ENCODE measurements around the gene CREB5. TPM values are rescaled to one million over a fixed set of nuclear protein-coding genes. Genes with fewer than 3 reads are reported as not detected.

Gene CREB5
- total and polyA plus RNA-seq, 2 of the 8 experiments (the other 6 are each of a cell fraction or from before 2014, with no cell fraction given): 2.4 to 2.7 TPM

GRCh38 chr7:28641752-28642545, 229.6 kb downstream of the CREB5 start (continued):
- TF ChIP-seq RNF2 (IDR thresholded peaks at IDR 0.05; ENCODE audit: borderline replicate concordance, low read depth, low read length, missing control alignments, poor library complexity, severe bottlenecking) (no peak), SAP30 (IDR thresholded peaks at IDR 0.05; ENCODE audit: insufficient read depth, insufficient replicate concordance, low read length) (no peak), EGR1 (IDR thresholded peaks at IDR 0.05; ENCODE audit: borderline replicate concordance, low read depth, low read length) (no peak)
